ENCODE measurements around the gene CSNK1E.

- TF ChIP-seq, protein P1, sequence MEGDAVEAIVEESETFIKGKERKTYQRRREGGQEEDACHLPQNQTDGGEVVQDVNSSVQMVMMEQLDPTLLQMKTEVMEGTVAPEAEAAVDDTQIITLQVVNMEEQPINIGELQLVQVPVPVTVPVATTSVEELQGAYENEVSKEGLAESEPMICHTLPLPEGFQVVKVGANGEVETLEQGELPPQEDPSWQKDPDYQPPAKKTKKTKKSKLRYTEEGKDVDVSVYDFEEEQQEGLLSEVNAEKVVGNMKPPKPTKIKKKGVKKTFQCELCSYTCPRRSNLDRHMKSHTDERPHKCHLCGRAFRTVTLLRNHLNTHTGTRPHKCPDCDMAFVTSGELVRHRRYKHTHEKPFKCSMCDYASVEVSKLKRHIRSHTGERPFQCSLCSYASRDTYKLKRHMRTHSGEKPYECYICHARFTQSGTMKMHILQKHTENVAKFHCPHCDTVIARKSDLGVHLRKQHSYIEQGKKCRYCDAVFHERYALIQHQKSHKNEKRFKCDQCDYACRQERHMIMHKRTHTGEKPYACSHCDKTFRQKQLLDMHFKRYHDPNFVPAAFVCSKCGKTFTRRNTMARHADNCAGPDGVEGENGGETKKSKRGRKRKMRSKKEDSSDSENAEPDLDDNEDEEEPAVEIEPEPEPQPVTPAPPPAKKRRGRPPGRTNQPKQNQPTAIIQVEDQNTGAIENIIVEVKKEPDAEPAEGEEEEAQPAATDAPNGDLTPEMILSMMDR (conservative IDR thresholded peaks at IDR 0.05; ENCODE audit: low read depth, low read length) = no peak
- no peak for TF ChIP-seq EZH2 (IDR thresholded peaks at IDR 0.05; ENCODE audit: borderline replicate concordance, low read depth, low read length, poor library complexity, severe bottlenecking)
These were observed 45.3 kb downstream of the CSNK1E start for GRCh38 chr22:38271927-38272372.
